Right lobe of liver (tissue), 6 donors: ENCODE measurements around the gene PNKD. TPM values are rescaled to one million over a fixed set of nuclear protein-coding genes. Genes with fewer than 3 reads are reported as not detected.

Experiments used
- ATAC-seq, 4 donors: fragments of 200-7000 bp; cut with Tn5 transposase; one replicate each; pipeline ENCODE4 v1.9.1; 2020; ENCODE audit warnings: mild to moderate bottlenecking in 4 of 4, moderate library complexity in 4 of 4
- DNase-seq, 3 donors: peaks; one replicate each; pipeline ENCODE4 v3.0.0-alpha.2; 2020
- H3K27ac ChIP-seq, 3 donors: fragments of 200-600 bp; one replicate each; pipeline ENCODE4 v1.8.0; 2022
- H3K27me3 ChIP-seq, 2 donors: fragments of 200-600 bp; one replicate each; pipeline ENCODE4 v1.8.0; 2022
- H3K36me3 ChIP-seq, 4 donors: fragments of 200-600 bp; sonication (generic) in 1 of 4; one replicate each; pipeline versions ENCODE4 v1.5.1 to v1.8.0; 2017 to 2022; ENCODE audit warnings: control low read depth in 1 of 4
- H3K4me1 ChIP-seq, 4 donors: fragments of 200-600 bp; sonication (generic) in 1 of 4; one replicate each; pipeline versions ENCODE4 v1.5.1 to v1.8.0; 2017 to 2022; ENCODE audit warnings: control low read depth in 1 of 4
- H3K4me3 ChIP-seq, 3 donors: fragments of 200-600 bp; one replicate each; pipeline ENCODE4 v1.8.0; 2022
- H3K9me3 ChIP-seq, 4 donors: fragments of 200-600 bp; sonication (generic) in 1 of 4; one replicate each; pipeline versions ENCODE4 v1.5.1 to v1.8.0; 2017 to 2022; ENCODE audit warnings: control low read depth in 1 of 4
- CTCF ChIP-seq, 4 donors: fragments of 200-600 bp in 3 of 4; fragments of 450-650 bp in 1 of 4; IDR thresholded peaks; one replicate each; pipeline versions ENCODE4 v1.5.1 to v1.8.0; 2016 to 2022; ENCODE audit warnings: antibody characterized with exemption in 4 of 4, mild to moderate bottlenecking in 2 of 4
- POLR2A ChIP-seq: fragments of 450-650 bp; IDR thresholded peaks from one replicate; pipeline ENCODE4 v1.6.1; 2017; ENCODE audit warnings: antibody characterized with exemption, mild to moderate bottlenecking
- WGBS: methylation state at CpG from one replicate; pipeline ENCODE4 v1.1.6; 2018; ENCODE audit warnings: low coverage, low lambda C conversion rate; ENCODE audit not compliant: insufficient coverage; ENCODE audit errors: missing lambda C conversion rate; 5-methylcytosine and 5-hydroxymethylcytosine counted together
- intact Hi-C, 2 donors: fragments of 100-400 bp; cut with DNase I; formaldehyde crosslinking; loops; one replicate each; pipeline versions ENCODE4 v1.11.2 to v1.14.1; 2022
- total RNA-seq, 6 experiments: library from RNA; depleted of rRNA in 2 of 6; stranded (reverse); fragments of >200 nt in 2 of 6; fragmentation: NEBNext Ultra II Directional in 3 of 6; extraction: Animal tissue kit (Norgen Biotek cat#: 25700) in 3 of 6; gene quantifications; one replicate each; pipeline versions ENCODE4 v1.1.0 to v1.2.4, GENCODE V29; 2016 to 2023
- donor health status: DM: no; HTN: yes; CAD: no.
- donor health status: DM: no; HTN: no; CAD: no.
- donor health status: DM: no; HTN: no; CAD: no.
- donor health status: DM: no; HTN: yes; CAD: no.
- donor health status: DM: no; HTN: yes; CAD: no.

PNKD gene
- total RNA-seq, 6 experiments from 2014 or later: 78.5 to 137 (median 115) TPM

- intact Hi-C loops: no loop called here
- no peaks in the 10 kb centered on the region for H3K9me3 ChIP-seq
- DNase-seq (peak in 1 of 3 donors; percentile 24), ATAC-seq (no peak)
- no peak overlapping the region for H3K27ac ChIP-seq
- 94% methylated on average over 12 of the region's 13 CpGs for WGBS
- no peaks in the 10 kb centered on the region for H3K27me3 ChIP-seq
- H3K4me1 ChIP-seq: peaks cover 0 to 3% (median 0%) of the 10 kb centered on the region in 4 donors
- H3K36me3 ChIP-seq: peaks cover 7 to 42% (median 29%) of the 10 kb centered on the region in 4 donors
- TF ChIP-seq POLR2A (no peak), CTCF (IDR thresholded peaks at IDR 0.05) (no peak)
- H3K4me3 ChIP-seq: no peak overlapping the region
These were observed 13.5 kb upstream of the PNKD start for GRCh38 chr2:218256612-218257350.

GRCh38 chr2:218257390-218257981 is 12.8 kb upstream of the PNKD start:
- peak; percentile 30 to 66 (median 40) for ATAC-seq
- H3K4me3 ChIP-seq: no peak overlapping the region
- no peak for DNase-seq
- peaks cover 3 to 35% (median 23%) of the 10 kb centered on the region in 4 donors for H3K36me3 ChIP-seq
- intact Hi-C loops: no loop called here
- TF ChIP-seq POLR2A (no peak), CTCF (IDR thresholded peaks at IDR 0.05) (peak; percentile 23 to 46 (median 30))
- no peaks in the 10 kb centered on the region for H3K27me3 ChIP-seq
- H3K4me1 ChIP-seq: peaks cover 0 to 3% (median 0%) of the 10 kb centered on the region in 4 donors
- WGBS: 53% methylated on average over 8 of the region's 8 CpGs
- no peak overlapping the region for H3K27ac ChIP-seq
- no peaks in the 10 kb centered on the region for H3K9me3 ChIP-seq

- Histone ChIP-seq H3K4me3 (no peak overlapping the region), H3K9me3 (no peaks in the 10 kb centered on the region), H3K27ac (peak overlapping the region; percentile 8 to 78 (median 51)), H3K4me1 (peaks cover 0 to 5% (median under 1%) of the 10 kb centered on the region in 4 donors), H3K27me3 (no peaks in the 10 kb centered on the region), H3K36me3 (peaks cover 0 to 30% (median 11%) of the 10 kb centered on the region in 4 donors)
- DNase-seq (peak in 1 of 3 donors; percentile 48), ATAC-seq (peak; percentile 28 to 61 (median 50))
- 84% methylated on average over 3 of the region's 15 CpGs for WGBS
- TF ChIP-seq CTCF (IDR thresholded peaks at IDR 0.05) (no peak), POLR2A (peak; percentile 9)
- intact Hi-C loops: no loop called here
These were observed 11.0 kb upstream of the PNKD start for GRCh38 chr2:218259099-218259961.

- 80% methylated on average over 5 of the region's 5 CpGs for WGBS
- H3K4me3 ChIP-seq: no peak overlapping the region
- H3K9me3 ChIP-seq: no peaks in the 10 kb centered on the region
- DNase-seq (peak in 1 of 3 donors; percentile 15), ATAC-seq (no peak)
- peak overlapping the region in 2 of 3 donors; percentile 15 to 78 for H3K27ac ChIP-seq
- TF ChIP-seq POLR2A (no peak), CTCF (IDR thresholded peaks at IDR 0.05) (no peak)
- H3K27me3 ChIP-seq: no peaks in the 10 kb centered on the region
- intact Hi-C loops: no loop called here
- peaks cover 0 to 30% (median 6%) of the 10 kb centered on the region in 4 donors for H3K36me3 ChIP-seq
- peaks cover 0 to 13% (median 5%) of the 10 kb centered on the region in 4 donors for H3K4me1 ChIP-seq
These were observed 10.2 kb upstream of the PNKD start for GRCh38 chr2:218260166-218260565.
